IPS-18a (cell line): ENCODE measurements around the gene LMO2.

ENCODE experiments used
- H3K27ac ChIP-seq: one replicate; pipeline ENCODE4 v1.5.1; 2013; ENCODE audit warnings: low read length
- H3K27me3 ChIP-seq: one replicate; pipeline ENCODE4 v1.6.1; 2013; ENCODE audit warnings: mild to moderate bottlenecking, low read length; ENCODE audit not compliant: control insufficient read depth, insufficient read depth
- H3K36me3 ChIP-seq: one replicate; pipeline ENCODE4 v1.6.1; 2013; ENCODE audit warnings: low read depth, low read length; ENCODE audit not compliant: control insufficient read depth
- H3K4me1 ChIP-seq: one replicate; pipeline ENCODE4 v1.6.1; 2013; ENCODE audit warnings: low read depth, low read length; ENCODE audit not compliant: control insufficient read depth
- H3K4me3 ChIP-seq: one replicate; pipeline ENCODE4 v1.5.1; 2013; ENCODE audit warnings: low read length
- H3K9ac ChIP-seq: one replicate; pipeline ENCODE4 v1.6.1; 2013; ENCODE audit warnings: mild to moderate bottlenecking, low read length, moderate library complexity
- H3K9me3 ChIP-seq: one replicate; pipeline ENCODE4 v1.6.1; 2013; ENCODE audit warnings: low read depth, low read length; ENCODE audit not compliant: control insufficient read depth

Gene LMO2

DNA sequence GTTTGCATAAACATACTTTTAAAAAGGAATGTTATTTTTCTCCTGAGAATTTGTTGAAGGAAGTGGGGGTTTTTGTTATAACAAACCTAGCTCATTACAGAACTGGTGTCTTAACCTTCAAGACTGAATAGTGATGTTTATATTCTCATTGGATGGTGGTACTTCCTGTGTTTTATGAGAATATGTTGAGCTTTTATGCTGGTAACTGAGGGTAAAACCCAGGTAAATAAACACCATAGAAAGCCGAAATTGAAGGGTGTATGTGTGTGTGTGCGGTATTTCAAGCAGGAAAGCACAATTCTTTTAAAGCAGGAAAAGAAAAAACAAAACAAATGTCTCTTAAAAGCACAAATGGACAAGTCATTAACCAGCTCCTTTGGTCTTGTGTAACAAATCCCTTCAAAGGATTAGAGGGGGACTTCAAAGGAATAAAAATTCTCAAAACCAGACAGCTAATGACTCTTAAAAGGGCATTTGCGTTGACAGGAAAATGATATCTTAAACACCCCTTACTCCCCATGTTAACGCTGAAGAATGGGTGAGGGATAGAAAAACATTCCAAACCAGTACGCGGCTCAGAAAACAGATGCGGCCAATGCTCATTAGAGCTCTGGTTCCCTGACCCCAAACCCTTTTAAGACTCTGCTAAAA is 23.8 kb downstream of the LMO2 start:
- no peak overlapping the region for H3K9ac ChIP-seq
- H3K4me3 ChIP-seq = peak overlapping the region; percentile 63
- no peak overlapping the region for H3K27ac ChIP-seq
- H3K27me3 ChIP-seq = peaks cover 70% of the 10 kb centered on the region
- no peaks in the 10 kb centered on the region for H3K9me3 ChIP-seq
- peaks cover 8% of the 10 kb centered on the region for H3K4me1 ChIP-seq
- no peaks in the 10 kb centered on the region for H3K36me3 ChIP-seq

DNA sequence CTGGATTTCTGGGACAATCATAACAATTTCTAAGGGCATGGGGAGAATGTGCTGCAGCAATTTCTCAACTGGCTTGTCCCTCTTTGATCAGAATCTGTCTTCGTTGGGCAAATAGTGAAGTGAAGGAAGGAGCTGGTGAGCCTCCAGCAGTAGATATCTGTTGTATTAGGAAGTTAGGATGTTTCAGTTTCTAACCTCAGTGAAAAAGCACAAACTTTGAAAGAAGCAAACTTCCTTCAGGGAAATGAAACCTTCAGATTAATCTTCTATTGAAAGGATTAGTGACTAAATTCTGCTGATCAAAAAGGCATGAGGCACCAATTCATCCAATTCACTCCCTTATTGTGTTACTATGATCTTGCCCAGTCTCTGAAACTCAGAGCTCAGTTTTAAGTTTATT is 24.3 kb downstream of the LMO2 start:
- peak overlapping the region; percentile 63 for H3K4me3 ChIP-seq
- peaks cover 8% of the 10 kb centered on the region for H3K4me1 ChIP-seq
- H3K27ac ChIP-seq = no peak overlapping the region
- peaks cover 69% of the 10 kb centered on the region for H3K27me3 ChIP-seq
- H3K9ac ChIP-seq = no peak overlapping the region
- no peaks in the 10 kb centered on the region for H3K36me3 ChIP-seq
- no peaks in the 10 kb centered on the region for H3K9me3 ChIP-seq

DNA sequence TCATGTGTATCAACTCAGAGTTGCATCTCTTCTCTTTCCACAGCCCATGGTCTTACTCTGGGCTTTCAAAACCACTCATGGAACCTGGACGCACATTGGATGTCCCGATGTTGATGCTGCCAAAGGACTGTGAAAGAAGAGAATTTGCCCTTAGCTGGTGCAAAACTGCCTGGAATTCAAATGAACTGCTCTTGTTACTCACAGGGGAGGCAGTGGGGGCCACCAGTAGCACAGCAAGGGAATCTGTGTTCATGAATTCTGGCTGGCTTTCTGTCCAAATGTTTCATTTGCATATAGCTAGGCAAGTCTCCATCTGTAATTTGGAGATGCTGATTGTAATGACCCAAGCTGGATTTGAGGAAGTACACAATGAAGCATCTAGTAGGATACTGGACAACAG is 24.9 kb downstream of the LMO2 start:
- Histone ChIP-seq H3K9ac (no peak overlapping the region), H3K27me3 (peaks cover 63% of the 10 kb centered on the region), H3K27ac (no peak overlapping the region), H3K4me3 (no peak overlapping the region), H3K36me3 (no peaks in the 10 kb centered on the region), H3K4me1 (peaks cover 8% of the 10 kb centered on the region), H3K9me3 (no peaks in the 10 kb centered on the region)

DNA sequence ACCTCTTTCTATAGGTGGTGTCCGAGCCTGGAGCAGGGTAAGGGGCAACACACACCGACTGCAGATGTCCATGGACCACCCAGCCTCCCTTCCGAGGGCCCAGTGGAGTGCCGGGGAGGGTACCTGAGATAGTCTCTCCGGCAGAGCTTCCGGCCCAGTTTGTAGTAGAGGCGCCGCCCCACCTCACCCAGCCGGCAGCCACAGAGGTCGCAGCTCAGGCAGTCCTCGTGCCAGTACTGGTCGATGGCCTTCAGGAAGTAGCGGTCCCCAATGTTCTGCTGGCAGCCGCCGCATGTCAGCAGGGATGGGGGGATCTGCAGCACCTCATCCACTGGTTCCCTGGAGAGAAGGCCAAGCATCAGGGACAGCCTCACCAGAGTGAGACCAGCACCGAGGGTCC is 27.4 kb downstream of the LMO2 start:
- no peak overlapping the region for H3K4me3 ChIP-seq
- peaks cover 13% of the 10 kb centered on the region for H3K4me1 ChIP-seq
- no peak overlapping the region for H3K9ac ChIP-seq
- H3K27ac ChIP-seq = no peak overlapping the region
- H3K27me3 ChIP-seq = peaks cover 40% of the 10 kb centered on the region
- H3K36me3 ChIP-seq = no peaks in the 10 kb centered on the region
- no peaks in the 10 kb centered on the region for H3K9me3 ChIP-seq

DNA sequence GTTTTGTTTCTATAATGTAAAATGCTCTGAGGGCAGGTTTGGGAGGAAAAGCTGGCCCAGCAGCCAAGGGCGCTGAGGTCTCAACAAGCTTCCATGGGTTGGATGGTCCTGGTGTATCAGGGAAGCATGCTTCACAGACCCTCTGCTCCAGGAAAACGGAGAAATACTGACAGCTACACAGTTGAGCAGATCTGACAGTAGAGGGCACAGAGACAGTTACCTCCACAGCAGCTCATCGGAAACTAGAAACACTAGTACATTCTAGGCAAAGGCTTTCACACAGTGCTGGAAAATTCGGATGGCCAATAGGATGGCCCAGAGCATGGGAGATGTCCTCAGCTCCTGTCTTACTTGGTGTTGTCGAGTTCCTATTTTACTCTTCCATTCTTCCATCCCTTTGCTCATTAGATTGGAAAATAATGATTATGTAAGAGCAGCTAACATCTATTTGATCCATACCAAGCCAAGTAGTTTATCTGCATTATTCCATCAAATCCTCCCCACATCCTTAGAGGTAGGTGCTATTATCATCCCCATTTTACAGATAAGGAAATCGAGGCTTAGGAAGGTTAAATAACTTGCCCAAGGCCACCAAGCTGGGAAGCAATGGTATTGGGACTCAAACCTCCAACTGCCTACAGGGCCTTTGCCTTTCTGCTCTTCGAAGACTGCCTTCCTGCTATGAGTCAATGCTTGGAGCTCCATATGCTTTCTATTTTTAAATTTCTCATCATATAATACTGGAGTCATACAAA is 28.3 kb downstream of the LMO2 start:
- Histone ChIP-seq H3K9ac (no peak overlapping the region), H3K4me3 (no peak overlapping the region), H3K36me3 (no peaks in the 10 kb centered on the region), H3K27me3 (peaks cover 35% of the 10 kb centered on the region), H3K27ac (no peak overlapping the region), H3K4me1 (peaks cover 13% of the 10 kb centered on the region), H3K9me3 (no peaks in the 10 kb centered on the region)

DNA sequence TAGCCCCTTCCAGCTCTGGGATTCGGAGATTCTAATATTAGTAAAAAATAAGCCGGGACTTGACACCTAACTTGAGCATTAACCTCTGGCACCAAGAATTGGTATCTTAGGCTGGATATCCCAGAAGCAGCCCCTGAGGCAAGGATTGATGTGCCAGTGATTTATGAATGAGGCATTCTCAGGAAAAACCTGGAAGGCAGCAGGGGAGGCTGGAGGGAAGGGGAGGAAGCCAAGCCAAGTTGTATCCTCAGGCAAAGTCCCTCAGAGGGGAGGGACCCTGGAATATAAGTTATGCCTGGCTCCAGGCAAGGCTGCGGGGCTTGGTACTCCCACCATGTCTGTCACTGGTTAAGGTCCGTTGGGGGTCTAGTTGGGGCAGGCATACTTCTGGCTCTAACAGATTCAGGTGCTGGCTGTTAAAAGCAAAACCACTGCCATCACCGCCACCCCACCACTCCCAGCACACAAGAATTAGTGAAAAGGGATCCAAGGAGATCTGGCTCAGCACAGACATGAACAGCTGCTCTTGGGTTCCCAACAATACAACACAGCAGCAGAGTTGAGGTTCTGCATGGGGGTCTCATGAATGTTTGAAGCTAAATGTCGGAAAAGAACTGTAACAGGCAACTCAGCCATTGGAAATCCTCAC is 29.8 kb downstream of the LMO2 start:
- Histone ChIP-seq H3K9ac (no peak overlapping the region), H3K4me1 (peaks cover 12% of the 10 kb centered on the region), H3K27ac (no peak overlapping the region), H3K36me3 (no peaks in the 10 kb centered on the region), H3K27me3 (peaks cover 19% of the 10 kb centered on the region), H3K4me3 (no peak overlapping the region), H3K9me3 (no peaks in the 10 kb centered on the region)

DNA sequence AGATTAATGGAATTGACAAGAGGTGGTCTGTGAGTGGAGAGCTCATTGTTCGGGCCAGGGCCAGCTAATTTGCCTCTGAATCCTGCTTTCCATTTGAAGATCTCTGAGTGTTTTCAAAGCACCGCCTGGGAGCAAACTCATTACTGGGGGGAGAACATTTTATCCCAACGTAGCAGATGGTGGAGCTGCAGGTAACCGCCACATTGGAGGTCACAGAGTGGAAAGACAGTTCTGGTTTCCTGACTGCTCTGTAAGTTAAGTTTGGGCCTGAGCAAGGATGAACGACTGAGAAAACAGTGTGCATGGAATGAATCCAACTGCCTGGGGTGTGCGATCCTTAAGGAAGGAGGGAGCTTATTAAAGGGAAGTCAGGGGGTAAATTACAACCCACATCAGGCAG is 30.5 kb downstream of the LMO2 start:
- no peaks in the 10 kb centered on the region for H3K36me3 ChIP-seq
- H3K9ac ChIP-seq = no peak overlapping the region
- H3K9me3 ChIP-seq = no peaks in the 10 kb centered on the region
- H3K27me3 ChIP-seq = peaks cover 13% of the 10 kb centered on the region
- no peak overlapping the region for H3K4me3 ChIP-seq
- H3K27ac ChIP-seq = no peak overlapping the region
- H3K4me1 ChIP-seq = peaks cover 12% of the 10 kb centered on the region

DNA sequence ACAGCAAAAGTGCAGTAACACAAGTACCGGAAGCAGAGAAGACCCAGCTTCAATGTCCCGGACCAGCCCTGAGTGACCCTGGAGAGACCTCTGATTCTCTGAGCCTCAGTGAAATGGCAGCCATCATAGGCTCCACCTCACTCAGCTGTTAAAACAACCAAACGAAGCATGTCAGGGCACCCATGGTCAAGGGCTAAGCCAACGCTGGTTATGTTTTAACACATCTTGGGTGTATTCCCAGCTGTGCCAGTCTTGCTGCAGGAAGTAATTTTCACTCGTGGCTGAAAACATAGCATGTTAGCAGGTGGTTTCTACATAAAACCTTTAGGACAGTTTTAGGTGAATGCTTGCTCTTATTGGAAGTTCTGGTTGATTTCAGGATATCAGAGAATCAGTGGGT is 30.9 kb downstream of the LMO2 start:
- no peak overlapping the region for H3K9ac ChIP-seq
- H3K27me3 ChIP-seq = peaks cover 8% of the 10 kb centered on the region
- H3K9me3 ChIP-seq = no peaks in the 10 kb centered on the region
- no peak overlapping the region for H3K27ac ChIP-seq
- peaks cover 12% of the 10 kb centered on the region for H3K4me1 ChIP-seq
- H3K36me3 ChIP-seq = no peaks in the 10 kb centered on the region
- H3K4me3 ChIP-seq = no peak overlapping the region

DNA sequence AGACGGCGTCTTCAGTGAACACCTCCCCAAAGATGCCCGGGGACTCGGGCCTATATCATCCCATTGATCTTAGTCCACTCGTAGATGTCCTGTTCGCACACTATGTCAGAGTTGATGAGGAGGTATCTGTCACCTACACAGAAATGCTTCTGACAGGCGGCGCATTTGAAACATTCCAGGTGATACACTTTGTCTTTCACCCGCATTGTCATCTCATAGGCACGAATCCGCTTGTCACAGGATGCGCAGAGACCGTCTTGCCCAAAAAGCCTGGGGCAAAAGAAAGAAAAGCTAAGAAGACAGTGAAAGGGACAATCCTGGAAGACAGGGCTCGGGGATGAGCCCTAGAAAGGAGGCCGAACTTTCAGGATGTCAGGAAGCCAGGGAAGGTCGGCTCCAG is 32.6 kb downstream of the LMO2 start:
- Histone ChIP-seq H3K36me3 (no peaks in the 10 kb centered on the region), H3K27me3 (peaks cover 4% of the 10 kb centered on the region), H3K27ac (no peak overlapping the region), H3K9ac (no peak overlapping the region), H3K4me3 (no peak overlapping the region), H3K9me3 (no peaks in the 10 kb centered on the region), H3K4me1 (peaks cover 12% of the 10 kb centered on the region)

DNA sequence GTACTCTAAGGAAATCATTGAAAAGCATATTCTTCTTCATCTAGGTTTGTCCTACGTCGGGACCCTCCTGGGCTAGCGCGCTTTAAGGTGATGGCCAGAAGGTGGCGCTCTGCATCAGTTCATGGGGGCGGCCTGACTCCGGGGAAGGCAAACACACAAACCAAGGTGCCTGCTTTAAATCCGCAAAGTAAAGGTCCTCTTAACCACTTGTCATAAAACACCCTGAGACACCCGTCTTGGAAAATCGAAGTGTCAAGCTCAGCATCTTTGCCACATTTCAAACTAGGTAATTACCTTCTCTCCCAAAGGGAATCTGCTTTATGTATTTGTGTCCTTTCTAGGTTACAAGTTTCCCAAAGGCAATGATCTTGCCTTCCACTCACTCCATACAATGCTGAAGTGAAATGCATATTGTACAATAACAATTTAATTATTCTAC is 33.9 kb downstream of the LMO2 start:
- Histone ChIP-seq H3K27ac (no peak overlapping the region), H3K9ac (no peak overlapping the region), H3K4me3 (no peak overlapping the region), H3K4me1 (peaks cover 12% of the 10 kb centered on the region), H3K27me3 (no peaks in the 10 kb centered on the region), H3K9me3 (no peaks in the 10 kb centered on the region), H3K36me3 (no peaks in the 10 kb centered on the region)

DNA sequence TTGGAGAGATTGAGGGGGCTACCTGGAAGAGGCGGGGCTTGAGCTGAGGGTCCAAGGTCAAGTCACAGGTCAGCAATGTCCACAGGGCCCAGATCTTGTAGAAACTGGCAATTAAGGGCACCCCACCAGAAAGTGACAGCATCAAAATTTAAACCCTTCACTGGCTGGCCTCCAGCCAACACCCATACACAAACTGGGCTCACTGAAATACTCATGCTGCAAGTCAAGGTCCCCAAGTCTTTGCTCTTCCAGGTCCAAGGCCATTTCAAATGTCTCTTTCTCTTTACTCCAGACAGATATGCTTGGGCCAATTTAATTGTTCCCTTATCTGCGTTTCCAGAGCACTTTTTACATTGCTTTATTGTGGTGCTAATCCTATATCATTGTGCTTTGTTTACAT is 36.4 kb downstream of the LMO2 start:
- no peak overlapping the region for H3K9ac ChIP-seq
- peaks cover 9% of the 10 kb centered on the region for H3K4me1 ChIP-seq
- no peak overlapping the region for H3K4me3 ChIP-seq
- no peaks in the 10 kb centered on the region for H3K9me3 ChIP-seq
- no peaks in the 10 kb centered on the region for H3K36me3 ChIP-seq
- H3K27ac ChIP-seq = no peak overlapping the region
- H3K27me3 ChIP-seq = no peaks in the 10 kb centered on the region
